GM18858 (cell line): Measurements from ENCODE around the gene RASAL2.

ENCODE experiments used
- ATAC-seq: cut with Tn5 transposase; IDR thresholded peaks from one replicate; pipeline ENCODE4 v1.9.1; 2021; ENCODE audit not compliant: unreplicated experiment

The RASAL2 gene

DNA sequence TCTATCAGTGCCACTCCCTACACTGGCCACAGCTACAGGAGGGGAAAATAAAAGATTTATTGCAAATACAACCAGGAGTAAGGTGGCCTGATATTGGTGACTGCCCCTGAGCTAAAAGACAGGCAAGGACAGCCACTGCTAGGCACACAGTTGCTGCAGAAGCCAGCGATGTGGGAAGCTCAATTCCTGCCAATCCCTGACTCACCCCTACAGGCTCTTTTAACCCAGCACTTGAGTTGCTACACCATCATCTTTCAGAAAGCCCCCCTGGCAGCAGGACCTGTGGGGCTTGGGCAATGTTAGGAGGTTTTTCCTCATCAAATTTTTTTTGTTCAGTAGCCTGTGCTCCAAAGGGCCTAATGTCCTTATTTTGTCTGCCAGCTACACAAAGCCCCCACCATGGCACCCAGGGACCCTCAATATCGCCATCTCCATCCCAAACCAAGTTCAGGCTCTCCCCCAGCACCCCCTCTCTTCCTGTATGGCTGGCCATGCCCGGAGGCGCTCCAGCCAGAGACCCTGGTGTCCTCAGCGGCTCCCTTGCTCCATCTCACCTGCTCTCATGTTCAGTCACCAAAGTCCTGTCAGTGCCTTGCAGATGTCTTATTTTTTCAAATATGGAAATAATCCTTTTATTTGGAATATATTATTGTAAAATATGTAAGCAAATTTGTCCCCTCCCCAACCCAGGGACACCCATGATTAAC, 389.5 kb downstream of the RASAL2 start:
- no peak for ATAC-seq

- no peak for ATAC-seq
Observed at GRCh38 chr1:178484698-178485225, 390.9 kb downstream of the RASAL2 start.

DNA sequence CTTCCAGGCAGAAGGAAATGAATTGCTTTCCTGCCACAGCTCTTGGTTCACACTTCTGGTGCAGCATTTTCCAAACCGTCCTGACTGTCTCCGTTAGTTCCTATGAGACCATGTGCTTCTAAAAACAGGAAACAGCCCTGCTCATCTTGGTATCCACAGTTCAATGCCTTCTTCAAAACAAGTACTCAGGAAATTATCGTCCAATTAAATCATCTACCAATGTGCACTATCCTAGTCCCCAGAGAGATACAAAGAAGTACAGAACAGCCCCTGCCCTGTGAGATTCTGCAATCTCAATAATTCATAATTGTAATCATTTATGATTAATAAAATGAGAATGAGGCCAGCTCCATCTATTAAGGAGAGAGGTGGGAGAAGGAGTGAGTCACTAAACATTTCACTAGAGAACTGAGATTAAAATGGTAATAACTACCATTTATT, 391.7 kb downstream of the RASAL2 start:
- ATAC-seq: no peak

GRCh38 chr1:178486100-178487069, 392.5 kb downstream of the RASAL2 start:
- no peak for ATAC-seq

- no peak for ATAC-seq
Observed at GRCh38 chr1:178487070-178487615, 393.2 kb downstream of the RASAL2 start.

DNA sequence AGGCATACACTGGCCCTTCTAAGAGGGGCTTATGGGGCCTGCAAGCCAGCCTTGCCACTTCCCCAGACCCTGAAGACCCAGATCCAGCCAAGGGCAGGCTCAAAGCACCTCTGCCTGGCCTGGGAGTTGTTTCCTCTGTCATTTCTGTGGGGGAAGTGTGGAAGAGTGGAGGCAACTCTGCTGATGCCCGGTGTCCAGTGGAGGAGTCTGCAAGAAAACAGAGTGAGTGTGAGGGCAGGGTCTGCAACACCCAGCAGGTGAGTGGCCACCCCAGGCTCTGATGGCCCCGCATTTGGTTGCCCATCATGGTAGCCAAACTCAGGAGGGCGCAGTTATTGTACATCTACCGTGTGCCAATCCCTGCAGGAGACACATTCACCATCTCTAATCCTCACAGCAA, 394.5 kb downstream of the RASAL2 start:
- ATAC-seq: no peak

GRCh38 chr1:178489399-178489798, 395.5 kb downstream of the RASAL2 start:
- ATAC-seq: no peak

DNA sequence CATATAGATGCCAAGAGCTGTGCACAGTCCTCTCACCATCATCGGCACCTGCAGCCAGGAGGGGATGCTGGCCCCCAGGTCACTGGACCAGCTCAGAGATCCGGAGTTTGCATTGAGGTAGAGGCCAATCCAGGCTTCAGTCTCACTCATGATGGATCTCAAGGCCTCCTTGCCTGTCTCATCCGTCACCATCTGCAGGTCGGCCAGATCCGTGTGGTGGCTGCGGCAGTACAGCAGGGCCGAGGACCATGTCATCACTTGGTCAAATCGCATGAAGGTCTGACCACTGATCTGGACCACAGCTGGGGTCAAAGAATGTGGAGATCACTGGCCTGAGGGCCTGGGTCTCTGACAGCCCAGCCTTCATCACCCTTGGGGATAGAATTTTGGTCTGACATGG, 396.2 kb downstream of the RASAL2 start:
- no peak for ATAC-seq

DNA sequence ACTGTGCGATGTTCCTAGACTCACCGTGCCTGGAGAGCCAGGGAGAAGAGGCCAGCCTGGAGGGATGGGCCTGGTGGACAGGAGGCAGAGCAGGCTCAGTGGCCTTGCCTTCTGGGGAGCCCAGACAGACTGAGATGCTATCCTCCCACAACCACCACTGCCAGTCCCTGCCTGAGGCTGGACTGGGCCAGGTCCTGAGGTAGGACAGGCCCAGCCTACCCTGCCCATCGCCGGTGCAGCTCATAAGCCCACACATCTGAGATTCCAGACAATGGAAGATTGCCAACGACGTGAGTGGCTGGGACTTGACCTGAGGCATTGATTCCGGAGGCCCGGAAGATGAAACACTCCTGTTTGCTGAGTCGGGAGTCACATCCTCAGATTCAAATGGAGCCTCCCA, 397.1 kb downstream of the RASAL2 start:
- no peak for ATAC-seq

DNA sequence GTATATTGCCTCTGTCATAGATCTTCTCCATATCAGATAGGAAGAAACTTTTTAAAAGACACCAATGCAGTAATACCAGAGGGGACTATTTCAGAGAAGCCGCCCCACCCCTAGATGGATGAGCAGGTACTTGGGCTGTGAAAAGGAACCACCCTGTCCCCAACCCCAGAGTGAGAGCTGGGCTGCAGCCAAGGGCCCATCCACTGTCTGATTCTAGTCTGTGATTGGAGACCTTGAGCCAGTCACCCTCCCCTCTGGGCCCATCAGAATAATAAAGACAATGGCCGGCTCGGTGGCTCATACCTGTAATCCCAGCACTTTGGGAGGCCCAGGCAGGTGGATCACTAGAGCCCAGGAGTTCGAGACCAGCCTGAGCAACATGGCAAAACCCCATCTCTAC, 397.8 kb downstream of the RASAL2 start:
- no peak for ATAC-seq

- ATAC-seq: no peak
Observed at GRCh38 chr1:178492341-178492740, 398.4 kb downstream of the RASAL2 start.

DNA sequence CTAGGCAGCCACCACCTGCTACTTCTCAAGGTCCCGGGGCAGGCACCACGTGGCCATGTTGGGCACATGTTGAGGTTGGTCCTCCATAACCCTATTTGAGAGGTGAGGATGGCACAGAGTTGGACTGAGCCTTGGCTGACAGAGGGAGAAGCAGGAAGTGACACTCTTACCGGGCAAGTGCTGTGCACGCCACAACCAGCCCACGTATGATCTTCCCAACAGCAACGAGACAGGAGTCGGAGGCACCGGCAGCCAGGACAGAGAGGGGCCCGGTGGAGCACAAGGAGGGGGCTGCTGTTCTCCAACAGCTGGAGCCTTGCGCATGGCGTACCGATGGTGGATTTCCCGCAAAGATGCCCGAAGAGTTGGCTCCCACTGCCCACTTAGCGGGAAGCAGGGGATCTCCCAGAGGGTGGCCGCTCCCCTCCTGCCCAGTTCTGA, 399.4 kb downstream of the RASAL2 start:
- no peak for ATAC-seq

DNA sequence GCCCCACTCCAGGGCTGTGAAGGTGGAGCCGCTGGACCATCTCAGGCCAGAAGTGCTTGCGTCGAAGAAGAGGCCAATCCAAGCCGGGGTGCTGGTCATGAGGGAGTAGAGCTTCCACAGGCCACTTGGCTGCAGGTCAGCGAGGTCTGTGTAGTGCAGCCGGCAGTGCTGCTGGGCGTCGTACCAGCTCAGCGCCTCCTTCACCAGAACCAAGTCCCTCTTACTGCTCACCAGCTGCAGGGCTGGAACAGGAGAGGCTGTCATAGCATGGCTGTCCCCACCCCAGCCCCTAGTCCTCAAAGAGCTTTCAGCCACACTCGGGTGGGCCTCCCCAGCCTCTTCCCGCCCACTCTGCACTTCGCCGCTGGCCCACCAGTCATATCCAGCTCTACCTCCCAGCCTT, 400.7 kb downstream of the RASAL2 start:
- ATAC-seq: no peak

GRCh38 chr1:178495158-178495557, 401.3 kb downstream of the RASAL2 start:
- ATAC-seq: no peak

GRCh38 chr1:178495741-178496409, 402.0 kb downstream of the RASAL2 start:
- ATAC-seq: no peak

DNA sequence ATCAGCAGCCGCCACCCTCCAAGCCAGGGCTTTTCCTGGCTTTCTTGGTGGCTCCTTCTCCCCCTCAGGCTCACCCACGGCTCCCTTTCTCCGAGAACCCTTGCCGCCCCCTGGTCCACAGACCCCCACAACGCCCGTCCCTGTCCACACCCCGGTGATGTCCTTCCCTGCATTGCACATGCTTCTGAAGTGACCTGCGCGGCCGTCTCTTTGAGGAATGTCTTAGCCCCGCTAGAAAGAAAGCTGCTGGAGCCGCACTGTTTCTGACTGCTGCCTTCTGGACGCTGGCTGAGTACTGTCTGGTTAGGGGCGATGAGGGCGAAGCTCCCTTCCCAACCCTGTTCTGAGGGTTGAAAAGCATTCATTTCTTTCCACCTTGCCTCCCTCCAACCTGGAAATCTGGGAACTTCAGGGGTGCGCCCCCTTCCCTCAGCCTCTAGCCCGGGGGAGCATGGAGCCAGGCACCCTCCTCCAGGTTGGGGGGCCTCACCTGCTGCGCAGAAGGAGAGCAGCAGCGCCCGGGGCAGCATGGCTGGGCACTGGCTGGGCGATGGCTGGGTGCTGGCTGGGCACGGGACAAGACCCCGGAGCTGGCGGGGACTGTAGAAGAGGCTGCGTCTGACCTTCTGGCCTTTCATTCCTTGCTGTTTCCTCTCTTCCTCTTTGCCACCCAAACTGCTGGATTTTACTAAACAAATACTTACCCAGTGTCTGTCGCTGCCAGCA, 402.7 kb downstream of the RASAL2 start, which contains the start of gene CLEC20A:
Gene CLEC20A, minus strand, starts transcription at position 555 of the 726 bp plus-strand sequence. Its CDS starts 25 bp downstream, at position 530.
- no peak for ATAC-seq

DNA sequence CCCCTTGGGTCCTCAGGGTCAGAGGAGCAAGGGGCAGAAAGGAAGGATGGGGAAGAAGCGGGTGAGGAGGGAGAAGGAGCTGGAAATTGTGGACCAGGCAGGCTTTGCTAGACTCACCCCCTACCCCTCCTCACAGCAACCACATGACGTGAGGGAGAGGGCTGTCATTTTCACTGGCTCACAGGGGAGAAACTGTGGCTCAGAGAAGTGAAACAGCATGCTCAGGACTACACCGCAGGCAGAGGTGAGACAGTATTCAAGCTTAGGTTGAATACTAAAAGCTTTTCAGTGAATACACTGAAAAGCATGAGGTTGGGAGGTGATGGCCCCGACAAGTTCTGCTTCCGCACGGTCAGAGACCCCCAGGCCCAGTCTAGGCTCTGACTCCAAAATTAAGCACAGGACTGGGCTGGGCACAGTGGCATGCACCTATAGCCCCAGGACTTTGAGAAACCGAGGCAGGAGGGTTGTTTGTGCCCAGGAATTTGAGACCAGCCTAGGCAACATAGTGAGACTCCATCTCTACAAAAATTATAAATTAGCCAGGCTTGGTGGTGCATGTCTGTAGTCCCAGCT, 404.1 kb downstream of the RASAL2 start:
- no peak for ATAC-seq

DNA sequence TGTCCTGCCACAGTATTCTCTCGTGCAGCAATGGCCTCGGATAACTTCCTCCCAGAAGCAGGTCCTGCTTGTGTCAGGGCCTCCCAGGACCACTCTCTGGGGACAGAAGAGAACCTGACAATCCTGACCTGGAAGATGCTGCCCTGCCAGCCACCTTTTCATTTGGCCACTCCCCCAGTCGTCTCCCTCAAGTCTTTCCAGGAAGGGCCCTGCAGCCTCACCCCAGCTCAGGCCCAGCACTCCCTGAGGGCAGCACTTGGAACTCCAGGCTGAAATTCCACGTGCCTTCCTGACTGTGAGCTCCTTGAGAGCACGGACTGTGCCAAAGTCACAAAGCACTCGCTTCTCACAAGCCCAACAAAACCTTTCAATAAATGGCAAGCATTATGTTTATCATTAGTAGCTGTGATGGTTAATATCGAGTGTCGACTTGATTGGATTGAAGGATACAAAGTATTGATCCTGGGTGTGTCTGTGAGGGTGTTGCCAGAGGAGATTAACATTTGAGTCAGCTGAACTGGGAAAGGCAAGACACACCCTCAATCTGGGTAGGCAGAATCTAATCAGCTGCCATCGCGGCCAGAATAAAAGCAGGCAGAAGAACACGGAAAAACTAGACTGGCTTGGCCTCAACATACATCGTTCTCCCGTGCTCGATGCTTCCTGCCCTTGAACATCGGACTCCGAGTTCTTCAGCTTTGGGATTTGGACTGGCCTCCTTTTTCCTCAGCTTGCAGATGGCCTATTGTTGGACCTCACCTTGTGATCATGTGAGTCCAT, 405.2 kb downstream of the RASAL2 start:
- no peak for ATAC-seq
